IMR-90 (cell line): ENCODE measurements around the gene PUS3. TPM values are rescaled to one million over a fixed set of nuclear protein-coding genes. Genes with fewer than 3 reads are reported as not detected.
A peak's percentile ranks its signal among the peaks of the same experiment; 100 is the strongest.

ENCODE experiments used
- ATAC-seq: fragments of 200-7000 bp; cut with Tn5 transposase; 2 replicates; pipeline ENCODE4 v1.9.1; 2020; ENCODE audit warnings: low read depth, mild to moderate bottlenecking, moderate library complexity
- BruUV-seq: library from RNA; stranded (reverse); fragments of 400-500 nt; replicated peaks from 2 replicates; lab custom pipeline; 2021; lab: Mats Ljungman, UMichigan
- CTCF ChIA-PET: fragments of 300-600 bp; formaldehyde crosslinking; extraction: SDS; loops from one replicate; lab custom pipeline; 2021; ENCODE audit warnings: antibody characterized with exemption; lab: Yijun Ruan, JAX
- POLR2A ChIA-PET: fragments of 300-600 bp; sonication (Branson Sonifier 250); formaldehyde crosslinking; loops from one replicate; lab custom pipeline; 2022; ENCODE audit warnings: antibody characterized with exemption; ENCODE audit not compliant: unreplicated experiment; lab: Charles Lee
- DNase-seq: peaks from one replicate; pipeline ENCODE4 v3.0.0; 2013
- H2AFZ ChIP-seq: replicated peaks from 2 replicates; pipeline ENCODE3; 2013; ENCODE audit warnings: low read length, mild to moderate bottlenecking; ENCODE audit not compliant: poor library complexity
- H2AK5ac ChIP-seq: 2 replicates; pipeline ENCODE4 v1.6.1; 2013; ENCODE audit warnings: low read depth, low read length, inconsistent platforms
- H2AK9ac ChIP-seq: replicated peaks from 2 replicates; pipeline ENCODE3; 2013; ENCODE audit warnings: mild to moderate bottlenecking, low read depth, low read length, moderate library complexity; ENCODE audit not compliant: poor library complexity
- H2BK120ac ChIP-seq: 2 replicates; pipeline ENCODE4 v1.6.1; 2013; ENCODE audit warnings: low read depth, low read length, inconsistent platforms
- H2BK15ac ChIP-seq: 3 replicates; pipeline ENCODE4 v1.6.1; 2013; ENCODE audit warnings: low read depth, low read length, inconsistent platforms
- H2BK20ac ChIP-seq: 2 replicates; pipeline ENCODE4 v1.6.1; 2013; ENCODE audit warnings: low read depth, mild to moderate bottlenecking, inconsistent platforms, low read length, moderate library complexity
- H2BK5ac ChIP-seq: 2 replicates; pipeline ENCODE4 v1.6.1; 2013; ENCODE audit warnings: mild to moderate bottlenecking, low read depth, low read length, inconsistent platforms; ENCODE audit not compliant: poor library complexity, severe bottlenecking
- H3K14ac ChIP-seq: replicated peaks from 2 replicates; pipeline ENCODE4 v1.6.1; 2013; ENCODE audit warnings: low read depth, low read length, inconsistent platforms
- H3K18ac ChIP-seq: 2 replicates; pipeline ENCODE4 v1.6.1; 2013; ENCODE audit warnings: low read depth, low read length, control low read depth
- H3K23ac ChIP-seq: 2 replicates; pipeline ENCODE4 v1.6.1; 2013; ENCODE audit warnings: low read depth, low read length, inconsistent platforms
- H3K27ac ChIP-seq: 2 replicates; pipeline ENCODE4 v1.5.1; 2013; ENCODE audit warnings: mild to moderate bottlenecking, control low read depth, low read length; ENCODE audit not compliant: insufficient read depth
- H3K27me3 ChIP-seq: 2 replicates; pipeline ENCODE4 v1.6.1; 2013; ENCODE audit warnings: low read length; ENCODE audit not compliant: control insufficient read depth, insufficient read depth
- H3K36me3 ChIP-seq: 2 replicates; pipeline ENCODE4 v1.6.1; 2013; ENCODE audit warnings: low read length, mixed read lengths; ENCODE audit not compliant: control insufficient read depth, insufficient read depth
- H3K4ac ChIP-seq: 2 replicates; pipeline ENCODE4 v1.6.1; 2013; ENCODE audit warnings: low read depth, low read length, inconsistent platforms
- H3K4me1 ChIP-seq: 2 replicates; pipeline ENCODE4 v1.6.1; 2013; ENCODE audit warnings: low read length, mixed read lengths; ENCODE audit not compliant: control insufficient read depth, insufficient read depth
- H3K4me2 ChIP-seq: 2 replicates; pipeline ENCODE4 v1.6.1; 2013; ENCODE audit warnings: low read depth, mild to moderate bottlenecking, control low read depth, low read length, moderate library complexity
- H3K4me3 ChIP-seq: 2 replicates; pipeline ENCODE4 v1.5.1; 2013; ENCODE audit warnings: low read depth, mild to moderate bottlenecking, control low read depth, low read length, moderate library complexity; ENCODE audit not compliant: insufficient read depth
- H3K56ac ChIP-seq: 2 replicates; pipeline ENCODE4 v1.6.1; 2013; ENCODE audit warnings: low read length, inconsistent platforms; ENCODE audit not compliant: insufficient read depth; ENCODE audit errors: extremely low read depth
- H3K79me1 ChIP-seq, 2 experiments: 2 replicates each; pipeline ENCODE4 v1.6.1; 2013; ENCODE audit warnings: low read length in 2 of 2, inconsistent platforms in 1 of 2, low read depth in 1 of 2
- H3K9ac ChIP-seq: 2 replicates; pipeline ENCODE4 v1.6.1; 2013; ENCODE audit warnings: low read depth, low read length, control low read depth
- H3K9me1 ChIP-seq: 2 replicates; pipeline ENCODE4 v1.6.1; 2013; ENCODE audit warnings: low read length, inconsistent platforms; ENCODE audit not compliant: insufficient read depth
- H3K9me3 ChIP-seq: 2 replicates; pipeline ENCODE4 v1.6.1; 2013; ENCODE audit warnings: low read length; ENCODE audit not compliant: control insufficient read depth, insufficient read depth
- H4K20me1 ChIP-seq: 2 replicates; pipeline ENCODE4 v1.6.1; 2013; ENCODE audit warnings: low read length, inconsistent platforms; ENCODE audit not compliant: insufficient read depth
- H4K5ac ChIP-seq: 2 replicates; pipeline ENCODE4 v1.6.1; 2013; ENCODE audit warnings: mild to moderate bottlenecking, low read depth, low read length, control low read depth
- H4K8ac ChIP-seq, 2 experiments: 2 replicates each; pipeline ENCODE4 v1.6.1; 2013; ENCODE audit warnings: low read depth in 2 of 2, low read length in 2 of 2, control low read depth in 1 of 2, inconsistent platforms in 1 of 2
- H4K91ac ChIP-seq: 2 replicates; pipeline ENCODE4 v1.6.1; 2013; ENCODE audit warnings: low read depth, low read length, inconsistent platforms; ENCODE audit not compliant: insufficient read depth
- BHLHE40 ChIP-seq: fragments of 150-350 bp; IDR thresholded peaks from 2 replicates; pipeline ENCODE4 v1.6.1; 2016; ENCODE audit warnings: mild to moderate bottlenecking, low read depth, low read length
- MAFK ChIP-seq: IDR thresholded peaks from 2 replicates; pipeline ENCODE4 v1.6.1; 2012; ENCODE audit warnings: low read depth, low read length, improper control_type of control experiment
- MXI1 ChIP-seq: IDR thresholded peaks from 2 replicates; pipeline ENCODE4 v1.6.1; 2012; ENCODE audit warnings: low read depth, mild to moderate bottlenecking, low read length, moderate library complexity, borderline replicate concordance
- NFE2L2 ChIP-seq: fragments of 150-350 bp; IDR thresholded peaks from 2 replicates; pipeline ENCODE4 v1.6.1; 2016; ENCODE audit warnings: low read depth, mild to moderate bottlenecking, low read length
- POLR2A ChIP-seq: IDR thresholded peaks from 2 replicates; pipeline ENCODE4 v1.6.1; 2012; ENCODE audit warnings: mild to moderate bottlenecking, low read depth, low read length
- RAD21 ChIP-seq: IDR thresholded peaks from 2 replicates; pipeline ENCODE4 v1.6.1; 2012; ENCODE audit warnings: low read length, improper control_type of control experiment
- SMC3 ChIP-seq: fragments of 150-350 bp; IDR thresholded peaks from 2 replicates; pipeline ENCODE4 v1.6.1; 2016; ENCODE audit warnings: low read depth, mild to moderate bottlenecking, antibody characterized with exemption, low read length, moderate library complexity
- WGBS, 2 experiments: methylation state at CpG; one replicate each; pipeline versions ENCODE4 v1.1.5 to v1.1.7; 2013; ENCODE audit warnings: missing lambda C conversion rate in 2 of 2; ENCODE audit not compliant: insufficient read length in 1 of 2; ENCODE audit errors: extremely low coverage in 2 of 2; 5-methylcytosine and 5-hydroxymethylcytosine counted together
- dilution Hi-C: fragments of 300-500 bp; cut with HindIII; formaldehyde crosslinking; loops from one replicate; pipeline ENCODE4 v1.14.3; 2018; ENCODE audit warnings: low sequenced_read_pairs; ENCODE audit not compliant: unreplicated experiment
- in situ Hi-C: fragments of 300-500 bp; cut with MboI; formaldehyde crosslinking; loops from 3 replicates; pipeline ENCODE4 v1.14.3; 2019; ENCODE audit warnings: low sequenced_read_pairs, inconsistent platforms, mixed read lengths
- intact Hi-C: fragments of 100-400 bp; cut with micrococcal nuclease; formaldehyde crosslinking; loops from 2 replicates; pipeline ENCODE4 v1.10.0; 2022
- polyA plus RNA-seq, 3 experiments: library from polyadenylated mRNA; depleted of rRNA; stranded (reverse); fragments of >200 nt; gene quantifications; 2 replicates each; pipeline ENCODE4 v1.2.3, GENCODE V29; 2012; ENCODE audit warnings: low replicate concordance in 1 of 3
- total RNA-seq: library from RNA; depleted of rRNA; stranded (reverse); fragments of >200 nt; gene quantifications from 2 replicates; pipeline ENCODE4 v1.2.3, GENCODE V29; 2012
- TF ChIP-seq, protein P1 (sequence below): conservative IDR thresholded peaks from 2 replicates; pipeline ENCODE4 v1.5.1; 2012; ENCODE audit warnings: mild to moderate bottlenecking, low read depth, low read length, improper control_type of control experiment
- TF ChIP-seq, protein P2 (sequence below): fragments of 150-350 bp; IDR thresholded peaks from 2 replicates; pipeline ENCODE4 v1.6.1; 2016; ENCODE audit warnings: low read depth, mild to moderate bottlenecking, low read length, moderate library complexity, borderline replicate concordance

Gene PUS3
- total and polyA plus RNA-seq, 2 of the 4 experiments (the other 2 are of a cell fraction) = 6.1 to 11.7 TPM

DNA sequence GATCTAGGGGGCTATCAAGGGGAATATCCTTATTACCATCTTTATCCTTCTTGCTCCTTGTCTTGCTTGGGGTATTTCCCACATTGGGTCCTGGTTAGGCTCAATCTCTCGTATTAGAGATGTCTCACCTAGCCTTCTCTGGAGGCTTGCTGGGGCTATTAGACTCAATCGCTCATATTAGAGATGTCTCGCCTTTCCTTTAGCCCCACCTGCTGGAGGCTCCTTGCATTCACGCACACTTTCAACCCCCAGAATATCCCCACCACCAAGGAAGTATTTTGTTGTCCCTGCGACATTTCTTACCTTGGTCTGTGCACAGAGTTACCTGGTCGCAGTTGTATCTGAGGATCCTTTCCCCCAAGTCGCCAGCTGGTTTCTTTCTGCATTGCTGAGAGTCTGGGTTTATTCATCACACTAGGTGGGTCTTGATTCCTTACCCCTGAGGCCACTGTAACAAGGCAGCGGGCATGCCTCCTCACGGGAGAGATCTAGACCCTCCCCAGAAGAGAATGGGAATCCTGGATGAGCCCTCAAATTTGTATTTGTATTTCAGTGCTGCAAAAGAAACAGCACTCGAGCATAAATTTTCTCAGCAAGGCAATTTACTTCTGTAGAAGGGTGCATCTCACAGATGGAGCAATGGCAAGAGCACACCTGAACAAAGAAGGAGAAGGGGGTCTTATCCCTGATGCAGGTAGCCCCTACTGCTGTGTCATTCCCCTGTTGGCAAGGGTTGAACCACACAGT is 31.4 kb downstream of the PUS3 start:
- CTCF ChIA-PET = interaction anchor here (1.0 kb wide), 1 partner anchor 10 kb away, joined by 5 read pairs; no protein-coding TSS in a partner anchor
- WGBS, 2 experiments = 74% methylated on average over 4 of the region's 10 CpGs; no CpG with 5 or more reads in 1 of the 2 experiments
- intact Hi-C loops = loop anchor here (1.0 to 10.0 kb wide), 4 partner anchors 147 to 609 kb away; partner anchors contain the start of genes EI24 and FEZ1

More for the DNA sequence above, 31.4 kb downstream of the PUS3 start:
- H3K4me3 ChIP-seq = no peak overlapping the region
- no peaks in the 10 kb centered on the region for H4K20me1 ChIP-seq
- no TSS peak for BruUV-seq
- no peak overlapping the region for H3K23ac ChIP-seq
- dilution Hi-C loops = no loop called here
- H4K8ac ChIP-seq = no peak overlapping the region
- no peaks in the 10 kb centered on the region for H3K4me1 ChIP-seq
- H3K4ac ChIP-seq = no peak overlapping the region
- peak; percentile 31 for DNase-seq
- H3K14ac ChIP-seq = no peak overlapping the region
- POLR2A ChIA-PET = no interaction called here
- H3K9me1 ChIP-seq = no peaks in the 10 kb centered on the region
- no peak overlapping the region for H2BK120ac ChIP-seq
- H2BK15ac ChIP-seq = no peak overlapping the region
- no peaks in the 10 kb centered on the region for H3K9me3 ChIP-seq
- TF ChIP-seq MAFK (no peak), POLR2A (no peak), NFE2L2 (no peak), MXI1 (no peak), BHLHE40 (no peak), RAD21 (peak; percentile 57), SMC3 (peak; percentile 40)
- TF ChIP-seq, protein P1, sequence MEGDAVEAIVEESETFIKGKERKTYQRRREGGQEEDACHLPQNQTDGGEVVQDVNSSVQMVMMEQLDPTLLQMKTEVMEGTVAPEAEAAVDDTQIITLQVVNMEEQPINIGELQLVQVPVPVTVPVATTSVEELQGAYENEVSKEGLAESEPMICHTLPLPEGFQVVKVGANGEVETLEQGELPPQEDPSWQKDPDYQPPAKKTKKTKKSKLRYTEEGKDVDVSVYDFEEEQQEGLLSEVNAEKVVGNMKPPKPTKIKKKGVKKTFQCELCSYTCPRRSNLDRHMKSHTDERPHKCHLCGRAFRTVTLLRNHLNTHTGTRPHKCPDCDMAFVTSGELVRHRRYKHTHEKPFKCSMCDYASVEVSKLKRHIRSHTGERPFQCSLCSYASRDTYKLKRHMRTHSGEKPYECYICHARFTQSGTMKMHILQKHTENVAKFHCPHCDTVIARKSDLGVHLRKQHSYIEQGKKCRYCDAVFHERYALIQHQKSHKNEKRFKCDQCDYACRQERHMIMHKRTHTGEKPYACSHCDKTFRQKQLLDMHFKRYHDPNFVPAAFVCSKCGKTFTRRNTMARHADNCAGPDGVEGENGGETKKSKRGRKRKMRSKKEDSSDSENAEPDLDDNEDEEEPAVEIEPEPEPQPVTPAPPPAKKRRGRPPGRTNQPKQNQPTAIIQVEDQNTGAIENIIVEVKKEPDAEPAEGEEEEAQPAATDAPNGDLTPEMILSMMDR = peak; percentile 60
- TF ChIP-seq, protein P2, sequence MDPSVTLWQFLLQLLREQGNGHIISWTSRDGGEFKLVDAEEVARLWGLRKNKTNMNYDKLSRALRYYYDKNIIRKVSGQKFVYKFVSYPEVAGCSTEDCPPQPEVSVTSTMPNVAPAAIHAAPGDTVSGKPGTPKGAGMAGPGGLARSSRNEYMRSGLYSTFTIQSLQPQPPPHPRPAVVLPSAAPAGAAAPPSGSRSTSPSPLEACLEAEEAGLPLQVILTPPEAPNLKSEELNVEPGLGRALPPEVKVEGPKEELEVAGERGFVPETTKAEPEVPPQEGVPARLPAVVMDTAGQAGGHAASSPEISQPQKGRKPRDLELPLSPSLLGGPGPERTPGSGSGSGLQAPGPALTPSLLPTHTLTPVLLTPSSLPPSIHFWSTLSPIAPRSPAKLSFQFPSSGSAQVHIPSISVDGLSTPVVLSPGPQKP = no peak
- H3K36me3 ChIP-seq = no peaks in the 10 kb centered on the region
- no peak overlapping the region for H2AK9ac ChIP-seq
- H2BK20ac ChIP-seq = no peak overlapping the region
- H3K4me2 ChIP-seq = no peak overlapping the region
- no peak overlapping the region for H2BK5ac ChIP-seq
- no peak overlapping the region for H3K9ac ChIP-seq
- H3K18ac ChIP-seq = no peak overlapping the region
- no peak overlapping the region for H4K5ac ChIP-seq
- H3K27me3 ChIP-seq = peaks cover 4% of the 10 kb centered on the region; the same call in 1 of the 2 replicates
- H3K27ac ChIP-seq = no peak overlapping the region
- H3K79me1 ChIP-seq = no peaks in the 10 kb centered on the region
- H2AFZ ChIP-seq = no peak overlapping the region
- no peak overlapping the region for H4K91ac ChIP-seq
- ATAC-seq = peak; percentile 62
- no peak overlapping the region for H3K56ac ChIP-seq
- no peak overlapping the region for H2AK5ac ChIP-seq
- in situ Hi-C loops = loop anchor here (10.0 kb wide), 2 partner anchors 247 to 437 kb away; partner anchors contain the start of gene CHEK1
